Measurements from ENCODE around the gene COL6A1.
"Not testable (repeated sequence)": the region's sequence is repeated elsewhere in the genome, so short reads cannot be mapped to it uniquely, and the experiment has no call there.

Gene COL6A1

DNA sequence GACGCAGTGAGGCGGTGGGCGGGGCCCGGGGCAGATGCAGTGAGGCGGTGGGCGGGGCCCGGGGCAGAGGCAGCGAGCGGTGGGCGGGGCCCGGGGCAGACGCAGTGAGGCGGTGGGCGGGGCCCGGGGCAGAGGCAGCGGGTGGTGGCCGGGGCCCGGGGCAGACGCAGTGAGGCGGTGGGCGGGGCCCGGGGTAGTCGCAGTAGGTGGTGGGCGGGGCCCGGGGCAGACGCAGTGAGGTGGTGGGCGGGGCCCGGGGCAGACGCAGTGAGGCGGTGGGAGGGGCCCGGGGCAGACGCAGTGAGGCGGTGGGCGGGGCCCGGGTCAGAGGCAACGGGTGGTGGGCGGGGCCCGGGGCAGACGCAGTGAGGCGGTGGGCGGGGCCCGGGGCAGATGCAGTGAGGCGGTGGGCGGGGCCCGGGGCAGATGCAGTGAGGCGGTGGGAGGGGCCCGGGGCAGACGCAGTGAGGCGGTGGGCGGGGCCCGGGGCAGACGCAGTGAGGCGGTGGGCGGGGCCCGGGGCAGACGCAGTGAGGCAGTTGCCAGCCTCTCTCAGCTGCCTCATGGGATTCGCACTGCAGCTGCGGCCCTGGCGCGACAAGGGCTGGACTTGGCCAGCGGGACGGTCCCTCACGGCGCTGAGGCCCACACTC, 24.4 kb downstream of the COL6A1 start:
- ATAC-seq: not testable (repeated sequence)

- no peak for ATAC-seq
These were observed 25.2 kb downstream of the COL6A1 start for GRCh38 chr21:46006547-46007491.

GRCh38 chr21:46007492-46007868, 25.9 kb downstream of the COL6A1 start:
- ATAC-seq: no peak

- no peak for ATAC-seq
These were observed 27.5 kb downstream of the COL6A1 start for GRCh38 chr21:46008893-46009621.

DNA sequence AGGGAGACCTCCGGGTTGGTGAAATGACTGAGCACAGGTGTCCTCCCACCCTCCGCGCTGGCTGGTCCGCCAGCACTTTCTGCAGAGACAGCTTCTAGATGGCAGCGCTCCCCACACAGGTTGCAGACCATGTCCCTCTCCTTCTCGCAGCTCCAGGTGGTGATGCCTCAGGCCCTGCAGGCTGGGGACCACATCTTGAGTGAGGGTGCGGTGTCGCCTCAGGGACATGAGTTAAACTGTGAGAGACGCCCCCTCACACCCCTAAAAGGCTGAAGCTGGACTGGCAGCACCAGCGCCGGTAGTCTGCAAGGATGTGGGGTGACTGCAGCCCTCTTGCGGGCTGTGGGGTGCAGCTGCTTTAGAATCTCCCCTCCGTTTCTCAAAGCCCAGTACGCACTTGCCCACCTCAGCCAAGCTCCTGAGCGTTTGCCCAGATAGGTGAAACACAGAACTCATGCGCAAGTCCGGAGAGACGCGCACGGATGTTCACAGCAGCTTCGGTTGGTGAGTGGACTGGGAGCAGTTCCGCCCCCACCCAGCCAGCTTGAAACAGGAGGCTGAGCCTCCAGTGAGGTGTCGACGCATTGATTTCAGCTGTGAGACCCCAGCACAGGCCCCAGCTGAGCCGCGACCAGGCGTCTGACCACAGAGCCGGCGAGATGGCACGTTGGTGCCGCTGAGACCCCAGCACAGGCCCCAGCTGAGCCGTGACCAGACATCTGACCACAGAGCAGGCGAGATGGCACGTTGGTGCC, 28.6 kb downstream of the COL6A1 start:
- ATAC-seq: no peak

GRCh38 chr21:46011267-46011967, 29.8 kb downstream of the COL6A1 start:
- no peak for ATAC-seq

DNA sequence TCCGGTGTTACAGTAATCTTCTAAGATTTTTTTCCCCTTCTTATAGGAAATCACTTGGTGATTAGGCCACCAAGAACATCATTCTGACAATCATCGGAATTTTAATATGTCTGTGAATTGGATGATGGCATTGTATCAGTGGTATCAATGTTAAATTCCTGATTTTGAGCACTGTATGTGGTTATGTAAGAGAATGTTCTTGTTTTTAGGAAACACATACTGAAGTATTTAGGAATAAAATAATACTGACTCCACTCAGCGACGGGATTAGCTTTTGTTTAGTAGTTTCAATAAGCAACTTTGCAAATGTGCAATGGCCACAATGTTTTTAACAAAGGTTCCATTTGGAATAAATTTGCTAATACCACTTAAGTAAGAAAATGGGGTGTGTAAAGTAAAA, 30.6 kb downstream of the COL6A1 start:
- ATAC-seq: no peak

DNA sequence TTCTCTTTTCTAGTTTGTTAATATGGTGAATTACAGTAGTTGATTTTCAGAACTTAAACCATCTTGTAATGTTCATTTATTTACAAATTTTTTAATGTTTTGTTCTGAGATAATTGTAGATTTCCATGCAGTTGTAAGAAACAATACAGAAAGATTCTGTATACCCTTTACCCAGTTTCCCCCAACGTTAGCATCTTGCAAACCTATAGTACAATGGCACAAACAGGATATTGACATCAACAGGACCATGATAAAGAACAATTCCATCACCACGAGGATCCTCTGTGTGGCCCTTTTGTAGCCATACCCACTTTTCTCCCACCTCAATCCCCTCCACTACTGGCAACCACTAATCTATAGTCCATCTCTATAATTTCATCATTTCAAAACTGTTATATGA, 33.3 kb downstream of the COL6A1 start:
- no peak for ATAC-seq

DNA sequence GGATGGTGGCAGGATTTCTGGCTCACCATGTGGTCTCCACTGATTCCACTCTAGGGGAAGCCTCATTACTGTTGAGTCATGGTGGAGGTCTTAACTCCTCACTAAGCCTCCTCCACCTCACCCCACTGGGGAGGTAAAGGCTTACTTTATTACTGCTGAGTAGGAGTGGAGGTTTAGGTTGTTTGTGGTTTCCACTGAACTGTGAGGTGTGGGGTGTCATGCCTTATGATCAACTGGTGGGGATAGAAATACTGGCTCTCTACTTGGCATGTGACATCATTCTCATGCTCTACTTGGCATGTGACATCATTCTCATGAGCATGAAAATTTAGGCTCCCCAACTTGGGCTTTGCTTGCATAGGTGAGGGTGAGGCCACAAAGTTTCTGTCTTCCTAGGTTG, 35.6 kb downstream of the COL6A1 start:
- ATAC-seq: no peak

GRCh38 chr21:46017695-46018094, 36.1 kb downstream of the COL6A1 start:
- no peak for ATAC-seq

DNA sequence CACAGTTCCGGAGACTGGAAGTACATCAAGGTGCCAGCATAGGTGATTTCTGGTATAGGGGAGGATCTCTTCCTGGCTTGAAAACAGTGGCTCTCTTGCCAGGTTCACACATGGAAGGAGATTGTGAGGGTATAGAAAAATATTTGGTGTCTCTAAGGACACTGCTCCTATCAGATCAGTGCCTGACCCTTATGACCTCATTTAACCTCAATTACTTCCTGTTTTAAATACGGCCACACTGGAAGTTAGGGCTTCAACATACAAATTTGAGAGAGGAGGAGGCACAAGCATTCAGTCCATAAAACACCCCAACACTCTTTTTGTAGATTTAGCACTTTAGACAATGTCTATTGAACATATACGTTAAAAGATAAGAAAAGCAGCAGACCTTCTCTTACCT, 37.0 kb downstream of the COL6A1 start:
- ATAC-seq: no peak

GRCh38 chr21:46020581-46020980, 39.0 kb downstream of the COL6A1 start:
- no peak for ATAC-seq

- ATAC-seq: no peak
These were observed 39.8 kb downstream of the COL6A1 start for GRCh38 chr21:46021398-46021797.

DNA sequence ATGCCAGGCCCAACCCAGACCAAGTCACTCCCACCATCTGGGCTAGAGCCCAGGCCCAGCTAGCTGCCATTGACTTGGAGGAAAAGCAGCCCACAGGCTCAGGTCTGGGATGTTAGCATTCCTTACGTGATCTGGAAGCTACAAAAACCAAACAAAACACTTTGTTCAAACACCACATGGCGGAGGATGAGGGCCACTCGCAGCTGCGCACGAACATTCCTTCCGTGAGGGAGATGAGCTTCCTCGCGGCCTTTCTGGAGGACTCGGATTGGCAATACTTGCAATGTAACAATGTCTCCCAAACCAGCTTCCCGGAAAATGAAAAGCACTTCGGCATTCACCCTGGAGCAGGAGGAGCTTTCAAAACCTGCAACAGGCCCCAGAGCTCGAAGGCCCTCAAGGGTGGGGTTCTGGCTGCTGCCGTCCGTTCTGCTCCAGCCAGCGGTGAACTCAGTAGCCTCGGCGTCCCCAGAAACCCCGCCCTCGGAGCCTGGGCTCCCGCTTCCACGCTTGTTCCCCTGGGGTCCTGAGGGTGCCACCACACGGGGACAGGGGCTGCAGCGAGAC, 40.5 kb downstream of the COL6A1 start:
- ATAC-seq: no peak

DNA sequence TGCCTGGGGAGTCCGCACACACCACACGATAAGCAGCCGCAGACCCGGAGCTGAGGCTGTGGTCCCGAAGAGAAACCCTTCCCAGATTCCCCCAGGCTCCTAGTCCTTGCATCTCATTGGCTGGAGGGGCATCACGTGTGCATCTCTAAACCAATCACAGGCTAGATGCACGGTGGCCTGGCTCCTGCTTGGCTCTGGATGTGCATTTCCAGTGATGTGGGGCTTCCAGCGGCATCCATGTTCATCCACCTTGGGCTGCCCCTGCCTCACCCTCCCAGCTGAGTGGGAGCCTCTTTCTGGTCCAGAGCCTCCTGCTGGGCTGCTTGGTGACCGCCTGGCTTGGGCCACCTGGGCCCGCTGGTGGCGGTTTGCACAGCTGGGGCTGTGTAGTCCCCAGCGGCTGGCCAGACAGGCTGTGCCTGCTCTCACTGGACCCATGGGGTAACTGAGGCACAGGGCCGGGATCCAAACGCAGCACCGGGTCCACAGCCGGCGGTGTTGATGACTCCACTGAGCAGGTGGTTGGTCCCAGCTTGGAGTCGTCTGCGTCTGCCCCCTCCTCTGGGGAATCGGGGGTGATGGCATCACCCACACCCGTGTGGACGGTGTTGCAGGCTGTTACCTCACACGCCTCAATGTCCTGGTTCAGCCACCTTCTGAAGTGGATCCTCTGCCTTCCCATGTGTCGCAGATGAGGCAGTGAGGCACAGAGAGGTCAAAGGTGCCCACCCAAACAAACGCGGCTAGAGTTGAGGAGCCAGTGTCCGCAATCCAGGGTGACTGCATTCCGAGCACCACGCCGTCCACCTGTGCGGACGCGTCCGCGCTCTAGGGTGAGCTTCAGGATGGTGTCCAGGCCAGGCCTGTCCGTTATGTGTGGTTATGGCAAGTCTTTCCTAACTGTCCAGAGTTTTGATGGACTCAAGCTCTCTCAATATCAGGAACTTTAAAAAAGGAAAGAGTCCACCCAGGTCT, 41.3 kb downstream of the COL6A1 start:
- no peak for ATAC-seq

- ATAC-seq: no peak
These were observed 42.0 kb downstream of the COL6A1 start for GRCh38 chr21:46023555-46023954.

- ATAC-seq: no peak
These were observed 42.6 kb downstream of the COL6A1 start for GRCh38 chr21:46024141-46024540.

DNA sequence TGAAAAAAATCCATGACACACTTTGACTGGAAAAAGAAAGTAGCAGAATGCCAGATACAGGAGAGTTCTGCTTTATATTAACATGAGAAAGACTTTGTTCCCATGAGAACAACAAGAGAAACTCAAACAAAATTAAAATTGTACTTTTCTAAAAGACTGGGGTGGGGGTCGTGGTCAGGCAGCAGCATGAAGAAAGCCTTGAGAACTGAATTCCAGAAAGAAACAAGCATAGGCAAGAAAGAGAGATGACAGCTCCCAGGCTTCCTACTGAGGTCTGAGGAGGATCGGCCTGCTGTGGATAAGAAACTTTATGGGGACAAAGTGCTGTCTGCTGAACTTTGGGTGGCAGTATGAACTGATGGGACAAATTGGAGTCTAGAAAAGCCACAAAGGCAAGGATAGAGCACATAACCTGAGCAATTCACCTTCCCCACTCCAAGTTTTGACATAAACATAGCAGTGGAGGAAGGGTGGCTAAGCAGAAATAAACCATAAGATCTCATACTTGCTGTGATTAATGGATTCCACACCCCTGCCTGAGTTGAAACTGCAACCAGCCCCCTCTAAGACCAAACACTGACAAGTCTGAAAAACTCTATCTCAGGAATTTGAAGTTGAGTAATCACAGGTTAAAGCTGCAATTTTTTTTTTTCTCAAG, 43.7 kb downstream of the COL6A1 start:
- ATAC-seq: no peak

DNA sequence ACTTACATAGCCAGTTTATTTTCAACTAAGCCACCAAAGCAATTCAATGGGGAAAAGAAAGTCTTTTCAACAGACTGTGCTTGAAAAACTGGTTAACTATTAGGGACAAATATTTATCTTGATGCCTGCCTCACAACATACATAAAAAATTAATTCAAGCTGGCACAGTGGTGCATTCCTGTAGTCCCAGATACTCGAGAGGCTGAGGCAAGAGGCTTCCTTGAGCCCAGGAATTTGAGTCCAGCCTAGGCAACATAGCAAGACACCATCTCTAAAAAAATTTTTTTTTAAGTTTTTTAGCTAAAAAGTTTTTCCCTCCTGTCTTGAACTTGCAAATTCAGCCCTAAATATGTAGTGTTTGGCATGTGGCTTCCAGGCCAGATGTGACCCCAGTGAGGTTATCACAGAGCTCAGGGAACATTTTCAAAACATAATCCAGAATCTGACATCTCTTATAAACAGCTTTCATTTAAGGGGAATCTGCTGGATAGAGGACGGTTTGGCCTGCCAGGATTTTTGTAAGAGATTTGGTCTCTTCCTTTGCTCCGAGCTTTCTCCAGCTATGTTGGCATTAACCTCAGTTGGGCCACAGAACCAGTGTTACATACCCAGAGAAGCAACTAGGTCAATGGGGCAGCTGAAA, 46.4 kb downstream of the COL6A1 start:
- no peak for ATAC-seq

All from activated CD4-positive, CD25-positive, alpha-beta regulatory T cell treated with anti-CD3 and anti-CD28 coated beads, Interleukin-2, amount 50 U/mL, for 24 hours (primary cell).